Caco-2 (cell line): Measurements from ENCODE around the gene KLHL11. TPM values are rescaled to one million over a fixed set of nuclear protein-coding genes. Genes with fewer than 3 reads are reported as not detected.

Experiments
- BruUV-seq: library from RNA; stranded (reverse); fragments of 400-500 nt; replicated peaks from 2 replicates; lab custom pipeline; 2021; lab: Mats Ljungman, UMichigan
- CTCF ChIA-PET: fragments of 300-600 bp; sonication (Branson Sonifier 250); formaldehyde crosslinking; loops from one replicate; lab custom pipeline; 2022; ENCODE audit warnings: antibody characterized with exemption; lab: Charles Lee
- POLR2A ChIA-PET: fragments of 300-600 bp; sonication (Branson Sonifier 250); formaldehyde crosslinking; loops from one replicate; lab custom pipeline; 2022; ENCODE audit warnings: antibody characterized with exemption; lab: Charles Lee
- DNase-seq, 2 experiments: peaks; one replicate each; pipeline versions ENCODE4 v3.0.0 to v3.0.0-alpha.2; 2020 to 2022
- H3K27me3 ChIP-seq: replicated peaks from 2 replicates; pipeline ENCODE4 v1.6.0; 2011; ENCODE audit warnings: low read length; ENCODE audit not compliant: control insufficient read depth, insufficient read depth
- H3K36me3 ChIP-seq: 2 replicates; pipeline ENCODE4 v1.5.1; 2011; ENCODE audit warnings: low read length; ENCODE audit not compliant: control insufficient read depth, insufficient read depth
- H3K4me1 ChIP-seq: fragments of 250-450 bp; sonication (Bioruptor Pico); 2 replicates; pipeline ENCODE4 v1.5.1; 2020; ENCODE audit warnings: mild to moderate bottlenecking
- H3K4me3 ChIP-seq: 2 replicates; pipeline ENCODE4 v1.5.1; 2011; ENCODE audit warnings: low read depth, mild to moderate bottlenecking, control low read depth, low read length
- H3K9me3 ChIP-seq: fragments of 250-450 bp; sonication (Bioruptor Pico); 2 replicates; pipeline ENCODE4 v1.5.1; 2020; ENCODE audit warnings: mild to moderate bottlenecking, moderate library complexity
- H3K27ac Mint-ChIP-seq: one replicate; pipeline ENCODE4 v1.8.0; 2022; ENCODE audit warnings: mixed read lengths; ENCODE audit not compliant: unreplicated experiment
- H3K27me3 Mint-ChIP-seq: one replicate; pipeline ENCODE4 v1.8.0; 2022; ENCODE audit warnings: mixed read lengths; ENCODE audit not compliant: insufficient read depth, unreplicated experiment
- H3K36me3 Mint-ChIP-seq: one replicate; pipeline ENCODE4 v1.8.0; 2022; ENCODE audit warnings: mild to moderate bottlenecking, mixed read lengths; ENCODE audit not compliant: insufficient read depth, unreplicated experiment
- H3K4me1 Mint-ChIP-seq: one replicate; pipeline ENCODE4 v1.8.0; 2022; ENCODE audit warnings: low read depth, mixed read lengths; ENCODE audit not compliant: unreplicated experiment
- H3K4me3 Mint-ChIP-seq: one replicate; pipeline ENCODE4 v1.8.0; 2022; ENCODE audit warnings: mild to moderate bottlenecking, moderate library complexity, mixed read lengths; ENCODE audit not compliant: unreplicated experiment
- H3K9me3 Mint-ChIP-seq: one replicate; pipeline ENCODE4 v1.8.0; 2022; ENCODE audit warnings: mixed read lengths; ENCODE audit not compliant: unreplicated experiment
- intact Hi-C: fragments of 100-400 bp; cut with micrococcal nuclease; formaldehyde crosslinking; loops from one replicate; pipeline ENCODE4 v1.10.0; 2022; ENCODE audit not compliant: unreplicated experiment
- total RNA-seq: library from RNA; stranded (reverse); gene quantifications from 2 replicates; pipeline ENCODE4 v1.2.3, GENCODE V29; 2022
- TF ChIP-seq, protein P1 (sequence below), 2 experiments: fragments of 200-600 bp in 1 of 2; IDR thresholded peaks; 1 replicate in 1 of 2; 2 replicates in 1 of 2; pipeline versions ENCODE4 v1.5.1 to v1.8.0; 2011 to 2022; ENCODE audit warnings: antibody characterized with exemption in 1 of 2, control low read depth in 1 of 2, inconsistent platforms in 1 of 2, low read depth in 1 of 2, low read length in 1 of 2, mild to moderate bottlenecking in 1 of 2, moderate library complexity in 1 of 2; ENCODE audit not compliant: insufficient read depth in 1 of 2, severe bottlenecking in 1 of 2, unreplicated experiment in 1 of 2

KLHL11 gene
- total RNA-seq, 1 experiment from 2014 or later: 22.2 TPM

DNA sequence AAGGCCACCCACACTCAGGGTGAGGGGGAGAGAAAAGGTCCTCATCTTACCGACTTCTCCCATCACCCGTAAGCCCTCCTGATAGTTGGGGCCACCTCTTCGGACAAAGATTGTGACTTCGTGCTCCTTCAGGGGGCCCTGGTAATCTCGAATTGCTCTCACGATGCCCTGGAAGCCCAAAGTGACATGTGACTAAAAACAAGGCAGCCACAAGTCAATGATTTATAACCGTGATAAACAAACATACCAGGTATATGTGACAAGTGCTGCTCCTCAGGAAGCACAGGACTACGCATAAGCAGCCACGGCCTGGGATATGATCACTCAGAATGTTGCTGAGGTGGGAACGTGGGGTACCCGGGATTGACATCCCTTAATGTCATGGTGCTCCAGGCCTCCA lies 36.4 kb upstream of the KLHL11 start:
- H3K36me3 Mint-ChIP-seq: peaks cover 94% of the 10 kb centered on the region
- no peaks in the 10 kb centered on the region for H3K9me3 Mint-ChIP-seq
- ChIA-PET POLR2A (no interaction called here), CTCF (interaction anchor here (0.6 kb wide), 1 partner anchor 36 kb away, joined by 3 read pairs; the partner anchor contains the start of gene KLHL11)
- no peak overlapping the region for H3K4me3 Mint-ChIP-seq
- peaks cover 7% of the 10 kb centered on the region; the same call in 1 of the 2 replicates for H3K4me1 ChIP-seq
- peaks cover 13% of the 10 kb centered on the region for H3K36me3 ChIP-seq
- no peak for DNase-seq
- H3K9me3 ChIP-seq: no peaks in the 10 kb centered on the region
- H3K27ac Mint-ChIP-seq: no peak overlapping the region
- H3K4me3 ChIP-seq: no peak overlapping the region
- intact Hi-C loops: no loop called here
- no TSS peak for BruUV-seq
- TF ChIP-seq, protein P1, sequence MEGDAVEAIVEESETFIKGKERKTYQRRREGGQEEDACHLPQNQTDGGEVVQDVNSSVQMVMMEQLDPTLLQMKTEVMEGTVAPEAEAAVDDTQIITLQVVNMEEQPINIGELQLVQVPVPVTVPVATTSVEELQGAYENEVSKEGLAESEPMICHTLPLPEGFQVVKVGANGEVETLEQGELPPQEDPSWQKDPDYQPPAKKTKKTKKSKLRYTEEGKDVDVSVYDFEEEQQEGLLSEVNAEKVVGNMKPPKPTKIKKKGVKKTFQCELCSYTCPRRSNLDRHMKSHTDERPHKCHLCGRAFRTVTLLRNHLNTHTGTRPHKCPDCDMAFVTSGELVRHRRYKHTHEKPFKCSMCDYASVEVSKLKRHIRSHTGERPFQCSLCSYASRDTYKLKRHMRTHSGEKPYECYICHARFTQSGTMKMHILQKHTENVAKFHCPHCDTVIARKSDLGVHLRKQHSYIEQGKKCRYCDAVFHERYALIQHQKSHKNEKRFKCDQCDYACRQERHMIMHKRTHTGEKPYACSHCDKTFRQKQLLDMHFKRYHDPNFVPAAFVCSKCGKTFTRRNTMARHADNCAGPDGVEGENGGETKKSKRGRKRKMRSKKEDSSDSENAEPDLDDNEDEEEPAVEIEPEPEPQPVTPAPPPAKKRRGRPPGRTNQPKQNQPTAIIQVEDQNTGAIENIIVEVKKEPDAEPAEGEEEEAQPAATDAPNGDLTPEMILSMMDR (IDR thresholded peaks at IDR 0.05; ENCODE audit: insufficient read depth in 1 of 2, low read depth in 1 of 2, low read length in 1 of 2, severe bottlenecking in 1 of 2, unreplicated experiment in 1 of 2): no peak
- no peaks in the 10 kb centered on the region for H3K27me3 ChIP-seq
- H3K27me3 Mint-ChIP-seq: no peaks in the 10 kb centered on the region
- peaks cover 8% of the 10 kb centered on the region for H3K4me1 Mint-ChIP-seq

DNA sequence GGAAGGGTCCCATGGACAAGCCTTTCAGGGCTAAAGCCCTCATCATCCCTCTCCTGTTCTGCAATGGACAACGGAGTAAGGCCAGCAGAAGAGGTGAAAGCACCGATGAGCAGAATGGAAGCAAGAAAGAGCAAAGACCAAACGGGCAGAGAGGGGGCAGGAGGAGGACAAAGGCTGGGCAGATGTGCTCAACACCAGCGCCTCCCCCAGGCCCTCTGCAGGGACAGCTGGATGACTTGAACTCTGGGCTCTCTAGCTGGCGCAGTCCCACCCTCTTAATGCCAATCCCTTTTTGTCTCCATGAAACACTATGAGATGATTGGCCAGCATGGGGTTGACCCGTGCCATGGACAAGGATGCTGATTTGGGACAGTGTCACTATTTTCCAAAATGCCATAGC lies 31.5 kb upstream of the KLHL11 start:
- TF ChIP-seq, protein P1 (IDR thresholded peaks at IDR 0.05; ENCODE audit: insufficient read depth in 1 of 2, low read depth in 1 of 2, low read length in 1 of 2, severe bottlenecking in 1 of 2, unreplicated experiment in 1 of 2): no peak
- Mint-ChIP-seq H3K4me3 (no peak overlapping the region), H3K27ac (peak overlapping the region; percentile 10), H3K4me1 (peaks cover 24% of the 10 kb centered on the region), H3K27me3 (no peaks in the 10 kb centered on the region), H3K9me3 (no peaks in the 10 kb centered on the region), H3K36me3 (peaks cover 98% of the 10 kb centered on the region)
- Histone ChIP-seq H3K4me3 (no peak overlapping the region), H3K36me3 (peaks cover 4% of the 10 kb centered on the region; the same call in 1 of the 2 replicates), H3K9me3 (no peaks in the 10 kb centered on the region), H3K27me3 (no peaks in the 10 kb centered on the region), H3K4me1 (peaks cover 7% of the 10 kb centered on the region; the same call in 1 of the 2 replicates)
- no peak for DNase-seq
- no TSS peak for BruUV-seq
- ChIA-PET POLR2A (no interaction called here), CTCF (no interaction called here)
- intact Hi-C loops: loop anchor here (5.0 kb wide), 1 partner anchor 61 kb away; no protein-coding TSS in a partner anchor

DNA sequence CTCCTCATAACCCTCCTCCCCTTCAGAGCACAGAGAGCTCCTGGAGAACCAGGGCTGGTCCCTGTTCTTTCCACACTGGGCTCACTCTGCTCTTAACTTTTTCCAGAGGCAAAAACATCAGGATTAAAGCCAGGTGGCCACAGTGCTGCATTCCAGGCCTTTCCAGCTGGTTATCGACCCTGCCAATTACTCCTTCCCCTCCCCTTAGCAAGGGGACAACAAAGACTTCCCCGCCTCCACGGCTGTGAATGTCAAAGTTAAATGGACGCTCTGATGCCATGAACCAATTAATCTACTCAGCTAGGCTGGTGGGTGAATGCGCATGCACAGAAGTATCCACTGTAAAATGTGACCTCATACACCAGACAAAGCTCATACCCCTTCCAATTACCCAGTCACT lies 30.4 kb upstream of the KLHL11 start:
- no peaks in the 10 kb centered on the region for H3K27me3 Mint-ChIP-seq
- H3K36me3 Mint-ChIP-seq: peaks cover 96% of the 10 kb centered on the region

More for the DNA sequence above, 30.4 kb upstream of the KLHL11 start:
- intact Hi-C loops: loop anchor here (2.0 to 5.0 kb wide), 2 partner anchors 19 to 62 kb away; no protein-coding TSS in a partner anchor
- TF ChIP-seq, protein P1 (IDR thresholded peaks at IDR 0.05; ENCODE audit: insufficient read depth in 1 of 2, low read depth in 1 of 2, low read length in 1 of 2, severe bottlenecking in 1 of 2, unreplicated experiment in 1 of 2): no peak
- peaks cover 3% of the 10 kb centered on the region; the same call in 1 of the 2 replicates for H3K36me3 ChIP-seq
- POLR2A ChIA-PET: no interaction called here
- no peaks in the 10 kb centered on the region for H3K9me3 Mint-ChIP-seq
- no peak overlapping the region for H3K4me3 ChIP-seq
- H3K27ac Mint-ChIP-seq: peak overlapping the region; percentile 68
- H3K4me1 Mint-ChIP-seq: peaks cover 24% of the 10 kb centered on the region
- no peaks in the 10 kb centered on the region for H3K9me3 ChIP-seq
- CTCF ChIA-PET: interaction anchor here (0.6 to 1.2 kb wide), 7 partner anchors 9 to 109 kb away, joined by 3 to 7 read pairs (median 3); partner anchors contain the start of genes JUP and ODAD4
- peaks cover 7% of the 10 kb centered on the region; the same call in 1 of the 2 replicates for H3K4me1 ChIP-seq
- BruUV-seq: no TSS peak
- no peaks in the 10 kb centered on the region for H3K27me3 ChIP-seq
- DNase-seq: no peak
- H3K4me3 Mint-ChIP-seq: no peak overlapping the region
